ENCODE results near the gene VMP1. TPM values are rescaled to one million over a fixed set of nuclear protein-coding genes. Genes with fewer than 3 reads are reported as not detected.
A peak's percentile ranks its signal among the peaks of the same experiment; 100 is the strongest.

VMP1 gene
- total and polyA plus RNA-seq, 2 donors (not counting 1 experiment from before 2014, with no cell fraction given): 20.4 to 83.5 TPM

GRCh38 chr17:59832883-59833379 is 125.5 kb downstream of the VMP1 start:
- Histone ChIP-seq H3K9me3 (ENCODE audit: control extremely low read depth in 1 of 3, control insufficient read depth in 2 of 3, insufficient read depth in 1 of 3, low read length in 2 of 3) (no peaks in the 10 kb centered on the region), H3K27me3 (replicated peaks in 1 of 4; ENCODE audit: control extremely low read depth in 1 of 4, control insufficient read depth in 3 of 4, insufficient read depth in 4 of 4, low read length in 3 of 4) (no peaks in the 10 kb centered on the region), H3K9ac (ENCODE audit: low read length) (no peak overlapping the region), H4K20me1 (ENCODE audit: control insufficient read depth, insufficient read depth, low read length, poor library complexity, severe bottlenecking) (no peaks in the 10 kb centered on the region), H2AFZ (ENCODE audit: insufficient read depth, low read depth, low read length, poor library complexity, severe bottlenecking) (no peak overlapping the region), H3K79me2 (ENCODE audit: control insufficient read depth, insufficient read depth, low read length) (peaks cover 12% of the 10 kb centered on the region), H3K4me2 (replicated peaks; ENCODE audit: low read depth, low read length, poor library complexity, severe bottlenecking) (no peak overlapping the region), H3K4me3 (ENCODE audit: control extremely low read depth in 1 of 5, extremely low read depth in 1 of 5, insufficient read depth in 1 of 5, low read depth in 2 of 5, low read length in 4 of 5) (no peak overlapping the region), H3K27ac (ENCODE audit: low read length in 2 of 2) (no peak overlapping the region), H3K4me1 (ENCODE audit: control insufficient read depth in 2 of 2, insufficient read depth in 2 of 2, low read length in 2 of 2) (peaks cover 32 to 41% of the 10 kb centered on the region in 2 donors), H3K36me3 (replicated peaks in 1 of 2; ENCODE audit: control extremely low read depth in 1 of 2, control insufficient read depth in 1 of 2, extremely low read depth in 1 of 2, insufficient read depth in 2 of 2, low read length in 1 of 2) (no peaks in the 10 kb centered on the region)
- ATAC-seq (ENCODE audit: low read depth) (no peak), DNase-seq (no peak)
- Mint-ChIP-seq H3K4me1 (peaks cover 62% of the 10 kb centered on the region), H3K4me3 (no peak overlapping the region), H3K27me3 (no peaks in the 10 kb centered on the region), H3K27ac (peak overlapping the region; percentile 51), H3K9me3 (ENCODE audit: insufficient read depth) (no peaks in the 10 kb centered on the region)
- POLR2A ChIA-PET: interaction anchor here (0.6 to 1.0 kb wide), 3 partner anchors 12 to 263 kb away, joined by 3 to 5 read pairs (median 4); no protein-coding TSS in a partner anchor
- CTCF ChIA-PET: interaction anchor here (0.6 to 3.4 kb wide), 6 partner anchors 47 to 453 kb away, joined by 3 to 25 read pairs (median 4); no protein-coding TSS in a partner anchor
- no CpG with 5 or more reads among the region's 4 CpGs for WGBS (ENCODE audit: insufficient coverage)
- intact Hi-C loops (cut with micrococcal nuclease): no loop called here
- TF ChIP-seq, protein P1, sequence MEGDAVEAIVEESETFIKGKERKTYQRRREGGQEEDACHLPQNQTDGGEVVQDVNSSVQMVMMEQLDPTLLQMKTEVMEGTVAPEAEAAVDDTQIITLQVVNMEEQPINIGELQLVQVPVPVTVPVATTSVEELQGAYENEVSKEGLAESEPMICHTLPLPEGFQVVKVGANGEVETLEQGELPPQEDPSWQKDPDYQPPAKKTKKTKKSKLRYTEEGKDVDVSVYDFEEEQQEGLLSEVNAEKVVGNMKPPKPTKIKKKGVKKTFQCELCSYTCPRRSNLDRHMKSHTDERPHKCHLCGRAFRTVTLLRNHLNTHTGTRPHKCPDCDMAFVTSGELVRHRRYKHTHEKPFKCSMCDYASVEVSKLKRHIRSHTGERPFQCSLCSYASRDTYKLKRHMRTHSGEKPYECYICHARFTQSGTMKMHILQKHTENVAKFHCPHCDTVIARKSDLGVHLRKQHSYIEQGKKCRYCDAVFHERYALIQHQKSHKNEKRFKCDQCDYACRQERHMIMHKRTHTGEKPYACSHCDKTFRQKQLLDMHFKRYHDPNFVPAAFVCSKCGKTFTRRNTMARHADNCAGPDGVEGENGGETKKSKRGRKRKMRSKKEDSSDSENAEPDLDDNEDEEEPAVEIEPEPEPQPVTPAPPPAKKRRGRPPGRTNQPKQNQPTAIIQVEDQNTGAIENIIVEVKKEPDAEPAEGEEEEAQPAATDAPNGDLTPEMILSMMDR (IDR thresholded peaks at IDR 0.05): no peak
- TF ChIP-seq EZH2 (IDR thresholded peaks at IDR 0.05; ENCODE audit: borderline replicate concordance, insufficient read depth, low read depth, low read length, poor library complexity, severe bottlenecking): no peak

Measured in B cell (primary cell).